Neural cell (in vitro differentiated cells): ENCODE data around the gene TCF25. TPM values are rescaled to one million over a fixed set of nuclear protein-coding genes. Genes with fewer than 3 reads are reported as not detected.
A peak's percentile ranks its signal among the peaks of the same experiment; 100 is the strongest.

Experiments
- H2AFZ ChIP-seq: fragments of 200-600, 300-800 bp; sonication (generic), shearing (Covaris generic); 2 replicates; pipeline ENCODE4 v1.6.0; 2014; ENCODE audit warnings: low read depth, mild to moderate bottlenecking, antibody characterized with exemption, low read length, moderate library complexity
- H3F3A ChIP-seq: fragments of 200-600 bp; shearing (Covaris generic); 2 replicates; pipeline ENCODE4 v1.6.1; 2016; ENCODE audit warnings: mild to moderate bottlenecking, moderate library complexity, mixed read lengths, antibody characterized with exemption, low read length; ENCODE audit not compliant: insufficient read depth, poor library complexity, severe bottlenecking
- H3K27ac ChIP-seq: fragments of 200-600, 300-800 bp; sonication (generic), shearing (Covaris generic); 2 replicates; pipeline ENCODE4 v1.5.1; 2014; ENCODE audit warnings: mild to moderate bottlenecking, low read length, moderate library complexity
- H3K27me3 ChIP-seq: fragments of 300-800, 200-600 bp; sonication (generic), shearing (Covaris generic); 2 replicates; pipeline ENCODE4 v1.6.0; 2014; ENCODE audit warnings: mild to moderate bottlenecking, low read depth, low read length, moderate library complexity; ENCODE audit not compliant: insufficient read depth
- H3K36me3 ChIP-seq: fragments of 300-800, 200-600 bp; sonication (generic), shearing (Covaris generic); 2 replicates; pipeline ENCODE4 v1.5.1; 2014; ENCODE audit warnings: mild to moderate bottlenecking, antibody characterized with exemption, low read length, moderate library complexity; ENCODE audit not compliant: insufficient read depth
- H3K4me2 ChIP-seq: fragments of 300-800, 200-600 bp; sonication (generic), shearing (Covaris generic); 2 replicates; pipeline ENCODE4 v1.6.0; 2014; ENCODE audit warnings: mild to moderate bottlenecking, low read length
- H3K4me3 ChIP-seq: fragments of 300-800, 200-600 bp; sonication (generic), shearing (Covaris generic); 2 replicates; pipeline ENCODE4 v1.5.1; 2014; ENCODE audit warnings: mild to moderate bottlenecking, low read length, moderate library complexity
- H3K79me2 ChIP-seq: fragments of 200-600 bp; shearing (Covaris generic); replicated peaks from 2 replicates; pipeline ENCODE4 v1.6.0; 2014; ENCODE audit warnings: mild to moderate bottlenecking, low read length, moderate library complexity; ENCODE audit not compliant: insufficient read depth
- H3K9ac ChIP-seq: fragments of 300-800, 200-600 bp; sonication (generic), shearing (Covaris generic); 2 replicates; pipeline ENCODE4 v1.6.1; 2016; ENCODE audit warnings: mild to moderate bottlenecking, low read length, mixed read lengths
- H3K9me2 ChIP-seq: fragments of 200-600 bp; shearing (Covaris generic); 2 replicates; pipeline ENCODE4 v1.6.1; 2016; ENCODE audit warnings: mild to moderate bottlenecking, low read length, mixed read lengths; ENCODE audit not compliant: insufficient read depth
- H3K9me3 ChIP-seq: fragments of 200-600, 300-800 bp; sonication (generic), shearing (Covaris generic); 2 replicates; pipeline ENCODE4 v1.6.1; 2016; ENCODE audit warnings: mild to moderate bottlenecking, mixed run types, low read length, moderate library complexity, mixed read lengths
- H4K20me1 ChIP-seq: fragments of 200-600 bp; shearing (Covaris generic); 2 replicates; pipeline ENCODE4 v1.6.1; 2016; ENCODE audit warnings: mild to moderate bottlenecking, mixed run types; ENCODE audit not compliant: insufficient read depth
- CTCF ChIP-seq: fragments of 450-650 bp; IDR thresholded peaks from 2 replicates; pipeline ENCODE4 v1.5.1; 2014; ENCODE audit warnings: antibody characterized with exemption, mild to moderate bottlenecking, moderate library complexity; ENCODE audit not compliant: poor library complexity, severe bottlenecking
- EP300 ChIP-seq: fragments of 450-650 bp; conservative IDR thresholded peaks from 2 replicates; pipeline ENCODE4 v1.6.1; 2014; ENCODE audit warnings: antibody characterized with exemption, mild to moderate bottlenecking, moderate library complexity; ENCODE audit not compliant: poor library complexity, severe bottlenecking
- EZH2 ChIP-seq: fragments of 200-600, 300-800 bp; shearing (Covaris generic), sonication (generic); IDR thresholded peaks from 2 replicates; pipeline ENCODE4 v1.6.1; 2014; ENCODE audit warnings: antibody characterized with exemption, low read length, borderline replicate concordance, mild to moderate bottlenecking; ENCODE audit not compliant: insufficient read depth, poor library complexity, severe bottlenecking
- MXI1 ChIP-seq: fragments of 450-650 bp; conservative IDR thresholded peaks from 2 replicates; pipeline ENCODE4 v1.6.1; 2014; ENCODE audit warnings: antibody characterized with exemption, mild to moderate bottlenecking; ENCODE audit not compliant: poor library complexity, severe bottlenecking
- POLR2AphosphoS5 ChIP-seq: IDR thresholded peaks from 2 replicates; pipeline ENCODE4 v1.6.1; 2012
- RAD21 ChIP-seq: fragments of 450-650 bp; conservative IDR thresholded peaks from 2 replicates; pipeline ENCODE4 v1.6.1; 2014; ENCODE audit warnings: antibody characterized with exemption, mild to moderate bottlenecking, moderate library complexity
- REST ChIP-seq: IDR thresholded peaks from 2 replicates; pipeline ENCODE4 v1.6.1; 2012; ENCODE audit warnings: borderline replicate concordance
- SMC3 ChIP-seq: fragments of 450-650 bp; conservative IDR thresholded peaks from 2 replicates; pipeline ENCODE4 v1.6.1; 2014; ENCODE audit warnings: antibody characterized with exemption, mild to moderate bottlenecking, moderate library complexity; ENCODE audit not compliant: poor library complexity
- TAF1 ChIP-seq: IDR thresholded peaks from 2 replicates; pipeline ENCODE4 v1.6.1; 2012; ENCODE audit warnings: low read depth
- polyA plus RNA-seq: library from polyadenylated mRNA; depleted of rRNA; stranded (reverse); fragments of >200 nt; gene quantifications from 2 replicates; pipeline ENCODE4 v1.2.3, GENCODE V29; 2014

The TCF25 gene
- polyA plus RNA-seq, 1 donor from 2014 or later = 200 TPM

- Histone ChIP-seq H3K4me2 (peak within 1 kb of the TSS; percentile 25), H3K9ac (peak within 1 kb of the TSS; percentile 29), H4K20me1 (no peaks in the 10 kb centered on the region), H3K4me3 (peak within 1 kb of the TSS; percentile 45), H3K36me3 (no peaks in the 10 kb centered on the region), H3K27ac (no peak within 1 kb of the TSS), H3K79me2 (peaks cover 37% of the 10 kb centered on the region), H3K9me2 (no peaks in the 10 kb centered on the region), H2AFZ (no peak within 1 kb of the TSS), H3K27me3 (no peaks in the 10 kb centered on the region), H3K9me3 (no peaks in the 10 kb centered on the region), H3F3A (no peaks in the 10 kb centered on the region)
- no peak for TF ChIP-seq TAF1
- TF ChIP-seq CTCF = peak; percentile 19
- TF ChIP-seq MXI1 = no peak
Observed at GRCh38 chr16:89918453-89919347, 45.3 kb downstream of the TCF25 start, which contains the start of gene MC1R. MC1R (plus strand) TSS chr16:89918862; CDS start chr16:89919259, 397 bp downstream.

- Histone ChIP-seq H3K27me3 (no peaks in the 10 kb centered on the region), H4K20me1 (peaks cover 3% of the 10 kb centered on the region), H3F3A (no peaks in the 10 kb centered on the region), H3K9me3 (no peaks in the 10 kb centered on the region), H3K27ac (no peak overlapping the region), H3K79me2 (peaks cover 48% of the 10 kb centered on the region), H3K4me3 (no peak overlapping the region), H3K9me2 (no peaks in the 10 kb centered on the region), H2AFZ (no peak overlapping the region), H3K4me2 (no peak overlapping the region), H3K36me3 (no peaks in the 10 kb centered on the region), H3K9ac (no peak overlapping the region)
- TF ChIP-seq EZH2 = no peak
- no peak for TF ChIP-seq POLR2AphosphoS5
- TF ChIP-seq MXI1 = no peak
- TF ChIP-seq REST = no peak
- no peak for TF ChIP-seq TAF1
- TF ChIP-seq RAD21 = no peak
- no peak for TF ChIP-seq EP300
- TF ChIP-seq SMC3 = no peak
- TF ChIP-seq CTCF = no peak
Observed at GRCh38 chr16:89919535-89920406, 46.4 kb downstream of the TCF25 start.
